ENCODE data around the gene RAB3IL1. TPM values are rescaled to one million over a fixed set of nuclear protein-coding genes. Genes with fewer than 3 reads are reported as not detected.

RAB3IL1 gene
- total RNA-seq, 1 donor: 15.9 TPM

DNA sequence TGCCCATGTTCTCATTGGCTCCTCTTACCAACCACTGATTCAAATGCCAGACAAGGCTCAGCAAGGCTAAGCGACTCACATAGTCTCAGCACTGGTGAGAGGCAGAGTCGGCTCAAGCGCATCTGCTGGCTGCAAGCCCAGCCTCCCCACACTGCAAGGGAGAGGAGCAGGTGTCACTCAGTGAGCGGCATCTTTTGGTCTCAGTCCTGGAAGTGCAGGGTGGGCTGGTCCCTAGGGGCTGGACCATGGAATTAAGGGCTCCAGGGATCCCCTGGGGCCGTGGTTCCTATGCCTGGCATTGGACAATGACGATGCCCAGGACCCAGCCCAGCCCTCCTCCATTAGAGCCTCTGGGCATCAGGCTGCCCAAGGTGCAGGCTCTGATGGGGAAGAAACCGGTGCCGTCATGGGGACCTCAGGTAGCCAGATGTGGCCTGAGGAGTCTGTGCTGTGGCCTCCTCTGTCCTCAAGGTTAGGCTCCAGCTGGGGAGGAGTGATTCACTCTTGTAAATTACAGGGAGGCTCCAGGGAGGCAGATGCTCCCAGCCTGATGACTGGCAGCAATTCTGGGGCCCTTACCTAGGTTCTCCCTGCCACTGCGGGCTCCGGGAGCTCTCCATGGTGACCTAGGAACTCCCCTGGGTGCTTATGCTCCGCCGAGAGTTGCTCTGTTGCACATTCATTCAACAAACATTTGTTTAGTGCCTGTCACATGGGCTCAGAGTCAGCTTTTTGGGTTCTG lies 61.3 kb downstream of the RAB3IL1 start:
- peak; percentile 74 for DNase-seq (ENCODE audit: insufficient read length, low spot score, missing footprints)
- no peak overlapping the region for H3K4me2 ChIP-seq (ENCODE audit: insufficient read depth, low read length)
- H4K20me1 ChIP-seq (ENCODE audit: insufficient read depth, low read length): no peaks in the 10 kb centered on the region
- TF ChIP-seq, protein P1, sequence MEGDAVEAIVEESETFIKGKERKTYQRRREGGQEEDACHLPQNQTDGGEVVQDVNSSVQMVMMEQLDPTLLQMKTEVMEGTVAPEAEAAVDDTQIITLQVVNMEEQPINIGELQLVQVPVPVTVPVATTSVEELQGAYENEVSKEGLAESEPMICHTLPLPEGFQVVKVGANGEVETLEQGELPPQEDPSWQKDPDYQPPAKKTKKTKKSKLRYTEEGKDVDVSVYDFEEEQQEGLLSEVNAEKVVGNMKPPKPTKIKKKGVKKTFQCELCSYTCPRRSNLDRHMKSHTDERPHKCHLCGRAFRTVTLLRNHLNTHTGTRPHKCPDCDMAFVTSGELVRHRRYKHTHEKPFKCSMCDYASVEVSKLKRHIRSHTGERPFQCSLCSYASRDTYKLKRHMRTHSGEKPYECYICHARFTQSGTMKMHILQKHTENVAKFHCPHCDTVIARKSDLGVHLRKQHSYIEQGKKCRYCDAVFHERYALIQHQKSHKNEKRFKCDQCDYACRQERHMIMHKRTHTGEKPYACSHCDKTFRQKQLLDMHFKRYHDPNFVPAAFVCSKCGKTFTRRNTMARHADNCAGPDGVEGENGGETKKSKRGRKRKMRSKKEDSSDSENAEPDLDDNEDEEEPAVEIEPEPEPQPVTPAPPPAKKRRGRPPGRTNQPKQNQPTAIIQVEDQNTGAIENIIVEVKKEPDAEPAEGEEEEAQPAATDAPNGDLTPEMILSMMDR (IDR thresholded peaks at IDR 0.05; ENCODE audit: extremely low read depth, low read depth, low read length): no peak
- no peak overlapping the region for H2AFZ ChIP-seq (ENCODE audit: low read length)
- H3K27me3 ChIP-seq (ENCODE audit: insufficient read depth, low read length): no peaks in the 10 kb centered on the region
- H3K4me3 ChIP-seq (ENCODE audit: insufficient read depth, low read length): no peak overlapping the region
- no peaks in the 10 kb centered on the region for H3K9me3 ChIP-seq (ENCODE audit: low read depth, low read length)
- no peaks in the 10 kb centered on the region for H3K79me2 ChIP-seq (ENCODE audit: insufficient read depth, low read length)
- H3K4me1 ChIP-seq (ENCODE audit: insufficient read depth, low read length): no peaks in the 10 kb centered on the region
- no peak overlapping the region for H3K27ac ChIP-seq (ENCODE audit: low read depth, low read length)
- H3K36me3 ChIP-seq (ENCODE audit: insufficient read depth, low read length): peaks cover 15% of the 10 kb centered on the region

DNA sequence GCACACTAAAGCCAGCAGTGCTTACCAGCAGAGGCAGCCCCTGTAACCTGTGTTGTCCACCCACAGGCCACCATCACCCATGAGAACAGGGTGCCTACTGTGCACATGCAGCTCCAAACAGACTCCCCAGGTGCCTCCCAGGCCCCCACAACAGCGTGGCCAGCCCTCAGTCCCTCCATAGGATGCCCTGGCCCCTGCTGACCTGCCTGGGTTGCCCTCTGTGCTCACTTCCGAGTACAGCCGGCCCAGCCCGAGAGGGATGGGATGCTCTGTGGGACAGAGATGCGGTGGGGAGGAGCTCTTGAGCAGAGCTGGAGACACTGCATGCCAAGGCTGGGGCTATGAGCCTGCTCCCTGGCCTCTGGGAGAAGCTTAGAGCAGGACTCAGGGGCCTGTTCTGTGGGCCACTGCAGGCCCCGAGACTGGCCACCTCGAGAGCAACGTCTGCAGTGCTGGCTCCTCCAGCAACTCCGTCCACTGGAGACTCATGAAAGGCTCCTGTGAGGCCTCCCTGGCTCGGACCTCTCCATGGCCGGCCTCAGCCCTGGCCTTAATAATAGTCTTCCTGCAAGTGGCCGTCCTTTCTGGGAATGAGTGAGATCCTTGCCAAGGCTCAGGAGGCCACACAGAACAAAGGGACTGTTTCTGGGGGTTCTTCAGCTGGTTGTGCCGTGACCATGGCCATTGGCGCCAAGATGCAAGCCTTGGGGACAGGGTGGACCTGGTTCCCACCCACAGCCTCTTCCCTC lies 62.2 kb downstream of the RAB3IL1 start:
- Histone ChIP-seq H3K4me1 (ENCODE audit: insufficient read depth, low read length) (no peaks in the 10 kb centered on the region), H3K4me2 (ENCODE audit: insufficient read depth, low read length) (no peak overlapping the region), H3K27ac (ENCODE audit: low read depth, low read length) (no peak overlapping the region), H3K27me3 (ENCODE audit: insufficient read depth, low read length) (no peaks in the 10 kb centered on the region), H3K36me3 (ENCODE audit: insufficient read depth, low read length) (peaks cover 20% of the 10 kb centered on the region), H3K9me3 (ENCODE audit: low read depth, low read length) (no peaks in the 10 kb centered on the region), H3K79me2 (ENCODE audit: insufficient read depth, low read length) (no peaks in the 10 kb centered on the region), H2AFZ (ENCODE audit: low read length) (no peak overlapping the region), H3K4me3 (ENCODE audit: insufficient read depth, low read length) (no peak overlapping the region), H4K20me1 (ENCODE audit: insufficient read depth, low read length) (no peaks in the 10 kb centered on the region)
- TF ChIP-seq, protein P1 (IDR thresholded peaks at IDR 0.05; ENCODE audit: extremely low read depth, low read depth, low read length): no peak
- DNase-seq (ENCODE audit: insufficient read length, low spot score, missing footprints): peak; percentile 55

DNA sequence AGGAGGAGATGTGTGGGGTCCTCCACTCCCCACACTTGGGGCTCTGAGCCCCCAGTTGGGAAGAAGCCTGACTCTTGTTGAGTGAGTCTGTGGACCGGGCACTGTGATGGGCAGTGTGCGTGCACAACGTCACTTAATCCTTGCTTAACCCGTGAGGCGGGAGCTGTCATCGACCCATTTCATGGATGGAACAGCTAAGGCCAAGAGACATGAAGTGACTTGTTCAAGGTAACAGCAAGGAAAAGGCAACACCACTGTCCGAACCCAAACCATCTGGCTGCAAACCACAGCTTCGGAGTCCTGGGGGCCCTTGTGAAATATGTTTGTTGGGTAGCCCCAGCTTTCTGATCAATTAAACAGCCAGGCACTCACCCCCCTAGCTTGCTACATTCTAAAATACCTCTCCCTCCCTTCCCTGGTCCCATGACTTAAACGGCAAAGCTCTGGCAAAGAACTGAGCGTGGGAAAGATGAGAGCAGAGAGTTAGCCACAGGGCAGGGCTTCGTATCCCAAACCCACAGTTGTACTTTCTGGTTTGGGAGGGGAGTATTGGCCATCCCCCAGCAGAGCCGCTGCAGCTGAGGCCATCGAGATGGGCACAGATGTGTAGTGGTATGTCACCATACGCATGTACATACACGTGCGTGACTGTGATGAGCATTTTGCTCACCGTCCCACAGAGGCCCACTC lies 63.0 kb downstream of the RAB3IL1 start:
- Histone ChIP-seq H3K27ac (ENCODE audit: low read depth, low read length) (no peak overlapping the region), H4K20me1 (ENCODE audit: insufficient read depth, low read length) (no peaks in the 10 kb centered on the region), H3K4me2 (ENCODE audit: insufficient read depth, low read length) (no peak overlapping the region), H3K4me1 (ENCODE audit: insufficient read depth, low read length) (no peaks in the 10 kb centered on the region), H3K9me3 (ENCODE audit: low read depth, low read length) (no peaks in the 10 kb centered on the region), H2AFZ (ENCODE audit: low read length) (no peak overlapping the region), H3K79me2 (ENCODE audit: insufficient read depth, low read length) (no peaks in the 10 kb centered on the region), H3K4me3 (ENCODE audit: insufficient read depth, low read length) (no peak overlapping the region), H3K36me3 (ENCODE audit: insufficient read depth, low read length) (peaks cover 22% of the 10 kb centered on the region), H3K27me3 (ENCODE audit: insufficient read depth, low read length) (no peaks in the 10 kb centered on the region)
- TF ChIP-seq, protein P1 (IDR thresholded peaks at IDR 0.05; ENCODE audit: extremely low read depth, low read depth, low read length): no peak
- peak; percentile 23 for DNase-seq (ENCODE audit: insufficient read length, low spot score, missing footprints)
